ENCODE results near the gene C12orf75. TPM values are rescaled to one million over a fixed set of nuclear protein-coding genes. Genes with fewer than 3 reads are reported as not detected.

C12orf75 gene
- total and polyA plus RNA-seq, 4 donors = 75.9 to 661 (median 229) TPM

DNA sequence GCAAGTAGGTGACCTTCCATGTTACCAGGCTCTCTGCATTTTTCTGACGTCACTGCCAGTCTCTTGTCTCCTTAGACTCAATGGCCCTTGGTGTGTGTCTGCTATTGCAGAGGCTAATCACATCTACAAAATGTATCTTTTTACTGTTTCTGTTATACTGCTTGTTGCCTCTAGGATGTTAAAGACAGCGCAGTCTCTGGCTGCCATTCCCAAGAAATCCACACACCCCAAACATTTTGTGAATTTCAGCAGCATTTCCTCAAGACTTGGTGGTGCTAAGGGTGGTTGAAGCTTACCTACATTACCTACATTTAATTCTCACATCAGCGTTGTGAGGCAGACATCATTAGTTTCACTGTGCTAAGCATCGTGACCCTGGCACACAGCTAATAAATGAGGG lies 87.2 kb downstream of the C12orf75 start:
- Histone ChIP-seq H3K27me3 (ENCODE audit: control insufficient read depth in 1 of 2, insufficient read depth in 2 of 2, low read length in 1 of 2) (no peaks in the 10 kb centered on the region), H3K9me3 (ENCODE audit: control insufficient read depth, low read length) (no peaks in the 10 kb centered on the region), H3K27ac (ENCODE audit: low read depth in 1 of 2, low read length in 2 of 2) (no peak overlapping the region), H3K4me3 (ENCODE audit: low read length in 2 of 2) (no peak overlapping the region), H3K4me1 (ENCODE audit: control insufficient read depth in 1 of 2, insufficient read depth in 2 of 2, low read length in 2 of 2) (peaks cover 0 to 2% of the 10 kb centered on the region in 2 donors), H3K36me3 (ENCODE audit: control insufficient read depth in 1 of 2, insufficient read depth in 2 of 2, low read length in 1 of 2) (no peaks in the 10 kb centered on the region)
- DNase-seq (no peak), ATAC-seq (ENCODE audit: low FRiP score) (no peak)
- 49 to 71% methylated on average over 4 of the region's 4 CpGs for WGBS, 2 donors
- intact Hi-C loops (cut with DNase I) = loop anchor here (2.0 to 10.0 kb wide), 3 partner anchors 547 to 807 kb away; no protein-coding TSS in a partner anchor

GRCh38 chr12:105418229-105418628 lies 87.7 kb downstream of the C12orf75 start:
- Histone ChIP-seq H3K9me3 (ENCODE audit: control insufficient read depth, low read length) (no peaks in the 10 kb centered on the region), H3K4me1 (ENCODE audit: control insufficient read depth in 1 of 2, insufficient read depth in 2 of 2, low read length in 2 of 2) (peaks cover 0 to 2% of the 10 kb centered on the region in 2 donors), H3K4me3 (ENCODE audit: low read length in 2 of 2) (no peak overlapping the region), H3K36me3 (ENCODE audit: control insufficient read depth in 1 of 2, insufficient read depth in 2 of 2, low read length in 1 of 2) (no peaks in the 10 kb centered on the region), H3K27ac (ENCODE audit: low read depth in 1 of 2, low read length in 2 of 2) (peak overlapping the region in 1 of 2 donors; percentile 91), H3K27me3 (ENCODE audit: control insufficient read depth in 1 of 2, insufficient read depth in 2 of 2, low read length in 1 of 2) (no peaks in the 10 kb centered on the region)
- WGBS, 2 donors = 78 to 87% methylated on average over 5 of the region's 5 CpGs
- ATAC-seq (ENCODE audit: low FRiP score) (peak; percentile 12), DNase-seq (peak in 1 of 2 donors; percentile 69)
- intact Hi-C loops (cut with DNase I) = loop anchor here (2.0 to 10.0 kb wide), 3 partner anchors 547 to 807 kb away; no protein-coding TSS in a partner anchor

GRCh38 chr12:105418821-105419291 lies 88.4 kb downstream of the C12orf75 start:
- no peaks in the 10 kb centered on the region for H3K36me3 ChIP-seq (ENCODE audit: control insufficient read depth in 1 of 2, insufficient read depth in 2 of 2, low read length in 1 of 2)
- peak in 1 of 2 donors; percentile 74 for DNase-seq
- ATAC-seq (ENCODE audit: low FRiP score) = no peak
- 38 to 48% methylated on average over 7 of the region's 7 CpGs for WGBS, 2 donors
- H3K27ac ChIP-seq (ENCODE audit: low read depth in 1 of 2, low read length in 2 of 2) = peak overlapping the region in 1 of 2 donors; percentile 91
- H3K9me3 ChIP-seq (ENCODE audit: control insufficient read depth, low read length) = no peaks in the 10 kb centered on the region
- intact Hi-C loops (cut with DNase I) = loop anchor here (2.0 to 10.0 kb wide), 3 partner anchors 546 to 806 kb away; no protein-coding TSS in a partner anchor
- H3K27me3 ChIP-seq (ENCODE audit: control insufficient read depth in 1 of 2, insufficient read depth in 2 of 2, low read length in 1 of 2) = no peaks in the 10 kb centered on the region
- peaks cover 0 to 2% of the 10 kb centered on the region in 2 donors for H3K4me1 ChIP-seq (ENCODE audit: control insufficient read depth in 1 of 2, insufficient read depth in 2 of 2, low read length in 2 of 2)
- H3K4me3 ChIP-seq (ENCODE audit: low read length in 2 of 2) = no peak overlapping the region

GRCh38 chr12:105419606-105420005 lies 89.1 kb downstream of the C12orf75 start:
- Histone ChIP-seq H3K36me3 (ENCODE audit: control insufficient read depth in 1 of 2, insufficient read depth in 2 of 2, low read length in 1 of 2) (no peaks in the 10 kb centered on the region), H3K27ac (ENCODE audit: low read depth in 1 of 2, low read length in 2 of 2) (peak overlapping the region in 1 of 2 donors; percentile 21), H3K27me3 (ENCODE audit: control insufficient read depth in 1 of 2, insufficient read depth in 2 of 2, low read length in 1 of 2) (no peaks in the 10 kb centered on the region), H3K4me1 (ENCODE audit: control insufficient read depth in 1 of 2, insufficient read depth in 2 of 2, low read length in 2 of 2) (peaks cover 0 to 2% of the 10 kb centered on the region in 2 donors), H3K4me3 (ENCODE audit: low read length in 2 of 2) (no peak overlapping the region), H3K9me3 (ENCODE audit: control insufficient read depth, low read length) (no peaks in the 10 kb centered on the region)
- ATAC-seq (ENCODE audit: low FRiP score) = no peak
- 94 to 99% methylated on average over 3 of the region's 3 CpGs for WGBS, 2 donors
- intact Hi-C loops (cut with DNase I) = loop anchor here (1.0 to 10.0 kb wide), 8 partner anchors 288 to 865 kb away; partner anchors contain the start of gene NUAK1 (in 1 of the 2)
- DNase-seq = no peak

GRCh38 chr12:105420046-105420445 lies 89.6 kb downstream of the C12orf75 start:
- 83 to 87% methylated on average over 5 of the region's 5 CpGs for WGBS, 2 donors
- DNase-seq (no peak), ATAC-seq (ENCODE audit: low FRiP score) (no peak)
- H3K4me3 ChIP-seq (ENCODE audit: low read length in 2 of 2) = no peak overlapping the region
- no peaks in the 10 kb centered on the region for H3K36me3 ChIP-seq (ENCODE audit: control insufficient read depth in 1 of 2, insufficient read depth in 2 of 2, low read length in 1 of 2)
- H3K27me3 ChIP-seq (ENCODE audit: control insufficient read depth in 1 of 2, insufficient read depth in 2 of 2, low read length in 1 of 2) = no peaks in the 10 kb centered on the region
- peaks cover 0 to 2% of the 10 kb centered on the region in 2 donors for H3K4me1 ChIP-seq (ENCODE audit: control insufficient read depth in 1 of 2, insufficient read depth in 2 of 2, low read length in 2 of 2)
- no peak overlapping the region for H3K27ac ChIP-seq (ENCODE audit: low read depth in 1 of 2, low read length in 2 of 2)
- H3K9me3 ChIP-seq (ENCODE audit: control insufficient read depth, low read length) = no peaks in the 10 kb centered on the region
- intact Hi-C loops (cut with DNase I) = loop anchor here (1.0 to 10.0 kb wide), 5 partner anchors 287 to 865 kb away; partner anchors contain the start of gene NUAK1 (in 1 of the 2)

GRCh38 chr12:105420659-105421240 lies 90.3 kb downstream of the C12orf75 start:
- peaks cover 0 to 2% of the 10 kb centered on the region in 2 donors for H3K4me1 ChIP-seq (ENCODE audit: control insufficient read depth in 1 of 2, insufficient read depth in 2 of 2, low read length in 2 of 2)
- H3K4me3 ChIP-seq (ENCODE audit: low read length in 2 of 2) = no peak overlapping the region
- no peaks in the 10 kb centered on the region for H3K27me3 ChIP-seq (ENCODE audit: control insufficient read depth in 1 of 2, insufficient read depth in 2 of 2, low read length in 1 of 2)
- intact Hi-C loops (cut with DNase I) = loop anchor here (1.0 to 10.0 kb wide), 5 partner anchors 287 to 864 kb away; partner anchors contain the start of gene NUAK1 (in 1 of the 2)
- H3K9me3 ChIP-seq (ENCODE audit: control insufficient read depth, low read length) = no peaks in the 10 kb centered on the region
- ATAC-seq (ENCODE audit: low FRiP score) = peak; percentile 89
- H3K27ac ChIP-seq (ENCODE audit: low read depth in 1 of 2, low read length in 2 of 2) = no peak overlapping the region
- H3K36me3 ChIP-seq (ENCODE audit: control insufficient read depth in 1 of 2, insufficient read depth in 2 of 2, low read length in 1 of 2) = no peaks in the 10 kb centered on the region
- DNase-seq = peak; percentile 79 to 87

Other genes starting within 250 kb of the C12orf75 start
- gene ALDH1L2, start 246.2 kb upstream of the C12orf75 start, total RNA-seq = 10 to 100 TPM; 17.2 to 35.2 TPM
- 1 to 10 TPM; 1.6 to 3.4 TPM for gene ALDH1L2, start 246.2 kb upstream of the C12orf75 start, polyA plus RNA-seq
- 10 to 100 TPM; 50.6 to 86.2 TPM for gene WASHC4, start 223.0 kb upstream of the C12orf75 start, total RNA-seq
- gene WASHC4, start 223.0 kb upstream of the C12orf75 start, polyA plus RNA-seq = 10 to 100 TPM; 11.5 to 23.7 TPM
- 10 to 100 TPM; 43.9 to 65.2 TPM for gene APPL2, start 94.5 kb upstream of the C12orf75 start, total RNA-seq
- gene APPL2, start 94.5 kb upstream of the C12orf75 start, polyA plus RNA-seq = 10 to 100 TPM; 15.0 to 48.8 TPM

All from aorta (tissue), 5 donors.